Testis (tissue), 2 donors: ENCODE measurements around the gene NELL1.

ENCODE experiments used
- POLR2A ChIP-seq: fragments of 450-650 bp; IDR thresholded peaks from one replicate; pipeline ENCODE4 v1.6.1; 2017; ENCODE audit warnings: antibody characterized with exemption, mild to moderate bottlenecking, moderate library complexity
- TF ChIP-seq, protein P1 (sequence below), 3 experiments: fragments of 450-650 bp in 2 of 3; fragments of 200-600 bp in 1 of 3; sonication (generic) in 1 of 3; IDR thresholded peaks; one replicate each; pipeline ENCODE4 v1.5.1; 2016 to 2019; ENCODE audit warnings: antibody characterized with exemption in 3 of 3, mild to moderate bottlenecking in 2 of 3, moderate library complexity in 1 of 3

DNA sequence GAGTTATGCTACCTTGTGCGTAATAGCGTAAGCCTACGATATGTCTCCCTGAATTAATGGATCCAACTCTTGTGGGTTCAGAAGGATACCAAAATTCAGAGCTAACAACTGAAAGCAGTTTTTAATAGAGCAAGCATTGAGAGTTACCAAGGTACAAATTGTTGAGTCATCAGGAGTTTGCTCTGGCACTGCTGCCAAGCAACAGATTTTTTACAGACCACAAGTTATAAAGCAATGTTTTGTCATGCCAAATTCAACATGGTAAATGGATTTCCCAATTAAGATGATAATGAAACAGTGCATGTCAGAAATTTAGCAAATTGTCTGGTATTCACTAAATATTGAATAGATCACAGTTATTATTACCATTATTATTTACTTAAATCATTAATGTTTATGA lies 295.6 kb downstream of the NELL1 start:
- TF ChIP-seq, protein P1, sequence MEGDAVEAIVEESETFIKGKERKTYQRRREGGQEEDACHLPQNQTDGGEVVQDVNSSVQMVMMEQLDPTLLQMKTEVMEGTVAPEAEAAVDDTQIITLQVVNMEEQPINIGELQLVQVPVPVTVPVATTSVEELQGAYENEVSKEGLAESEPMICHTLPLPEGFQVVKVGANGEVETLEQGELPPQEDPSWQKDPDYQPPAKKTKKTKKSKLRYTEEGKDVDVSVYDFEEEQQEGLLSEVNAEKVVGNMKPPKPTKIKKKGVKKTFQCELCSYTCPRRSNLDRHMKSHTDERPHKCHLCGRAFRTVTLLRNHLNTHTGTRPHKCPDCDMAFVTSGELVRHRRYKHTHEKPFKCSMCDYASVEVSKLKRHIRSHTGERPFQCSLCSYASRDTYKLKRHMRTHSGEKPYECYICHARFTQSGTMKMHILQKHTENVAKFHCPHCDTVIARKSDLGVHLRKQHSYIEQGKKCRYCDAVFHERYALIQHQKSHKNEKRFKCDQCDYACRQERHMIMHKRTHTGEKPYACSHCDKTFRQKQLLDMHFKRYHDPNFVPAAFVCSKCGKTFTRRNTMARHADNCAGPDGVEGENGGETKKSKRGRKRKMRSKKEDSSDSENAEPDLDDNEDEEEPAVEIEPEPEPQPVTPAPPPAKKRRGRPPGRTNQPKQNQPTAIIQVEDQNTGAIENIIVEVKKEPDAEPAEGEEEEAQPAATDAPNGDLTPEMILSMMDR (IDR thresholded peaks at IDR 0.05): no peak
- no peak for TF ChIP-seq POLR2A
